GM19328 (cell line): ENCODE measurements around the gene ARHGAP40.

Source experiments
- ATAC-seq: cut with Tn5 transposase; IDR thresholded peaks from one replicate; pipeline ENCODE4 v1.9.1; 2021; ENCODE audit warnings: mild to moderate bottlenecking, moderate library complexity; ENCODE audit not compliant: unreplicated experiment

The ARHGAP40 gene

DNA sequence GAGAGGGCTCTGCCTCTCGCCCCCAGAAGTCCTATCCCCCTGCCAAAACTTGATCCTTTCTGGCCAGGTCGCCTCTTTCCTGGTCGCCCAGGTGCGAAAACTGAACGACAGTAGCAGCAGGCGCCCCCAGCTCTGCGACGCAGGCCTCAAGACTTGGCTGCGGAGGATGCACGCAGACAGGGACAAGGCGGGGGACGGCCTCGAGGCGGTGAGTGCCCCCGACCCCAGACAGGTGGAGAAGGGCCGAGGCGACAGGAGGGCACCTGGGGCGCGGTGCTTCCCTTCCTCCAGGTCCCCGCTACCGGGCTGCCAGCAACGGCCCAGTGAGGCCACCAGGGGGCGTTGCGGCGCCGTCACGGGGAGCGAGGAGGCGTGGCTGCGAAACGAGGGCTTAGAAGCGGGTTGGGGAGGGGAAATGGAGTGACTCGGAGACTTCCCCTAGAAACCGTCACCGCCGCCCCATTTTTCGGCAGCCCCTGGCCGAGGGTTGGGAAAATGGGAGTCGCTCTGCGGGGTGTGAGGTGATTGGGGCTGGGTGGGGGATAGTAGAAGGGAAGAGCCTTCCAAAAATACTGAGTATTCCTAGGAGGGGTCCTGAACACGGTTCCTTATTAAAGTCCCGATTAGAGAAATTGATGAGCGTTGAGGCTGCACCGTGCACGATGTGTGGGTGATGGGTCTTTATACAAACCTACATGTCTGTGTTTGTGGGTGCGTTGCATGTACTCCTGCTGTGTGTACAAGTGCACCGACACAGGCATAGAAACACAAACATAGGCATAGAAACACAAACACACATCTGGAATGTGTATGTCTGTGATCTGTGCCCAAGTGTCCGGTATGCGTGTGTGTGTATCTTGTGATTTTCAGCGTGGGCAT is 44.6 kb downstream of the ARHGAP40 start:
- no peak for ATAC-seq

DNA sequence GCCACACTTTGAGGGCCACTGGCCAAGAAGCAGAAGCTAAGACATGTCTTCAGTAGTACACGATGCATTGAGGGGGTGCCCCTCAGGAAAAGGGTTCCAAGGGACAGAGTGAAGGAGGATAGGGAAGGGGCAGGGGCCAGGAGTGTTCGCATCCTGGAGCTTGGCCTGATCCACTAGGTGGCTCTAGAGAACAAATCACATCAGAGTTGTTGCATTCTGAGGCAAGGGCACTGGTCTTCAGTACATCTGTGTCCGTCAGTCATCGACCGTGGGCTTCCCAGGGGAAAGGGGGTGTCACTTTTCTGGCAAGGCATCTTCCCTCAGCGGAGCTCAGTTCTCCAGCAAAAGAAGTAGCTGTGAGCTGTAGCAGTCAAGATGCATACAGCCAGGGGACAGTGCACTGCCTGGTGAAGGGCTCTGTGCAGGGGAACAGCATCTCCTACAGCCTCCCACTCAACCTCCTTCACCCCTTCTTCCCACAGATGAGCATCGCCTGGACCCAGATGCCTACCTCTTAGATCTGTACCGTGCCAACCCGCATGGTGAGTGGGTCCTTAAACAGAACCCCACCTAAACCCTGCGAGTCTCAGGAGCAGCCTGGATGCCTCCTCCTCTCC is 47.8 kb downstream of the ARHGAP40 start:
- ATAC-seq: no peak

DNA sequence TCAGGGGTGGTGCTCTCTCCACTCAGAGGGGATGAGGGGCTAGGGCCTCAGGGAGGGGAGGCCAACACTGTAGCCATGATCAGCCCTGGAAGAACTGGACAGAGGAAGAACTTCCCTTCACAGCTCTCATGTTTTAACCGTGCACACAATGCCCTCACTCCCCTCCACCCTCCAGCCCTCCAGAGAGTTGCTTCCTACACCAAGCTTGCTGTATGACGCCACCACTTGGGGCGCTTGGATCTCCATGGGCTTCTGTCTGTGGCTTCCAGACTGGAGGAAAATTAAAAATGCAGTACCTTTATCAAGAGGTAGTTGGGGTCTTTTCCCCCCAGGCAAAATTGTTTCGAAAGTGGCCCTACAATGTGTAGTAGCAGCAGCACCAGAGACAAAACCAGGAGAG is 48.4 kb downstream of the ARHGAP40 start:
- no peak for ATAC-seq

DNA sequence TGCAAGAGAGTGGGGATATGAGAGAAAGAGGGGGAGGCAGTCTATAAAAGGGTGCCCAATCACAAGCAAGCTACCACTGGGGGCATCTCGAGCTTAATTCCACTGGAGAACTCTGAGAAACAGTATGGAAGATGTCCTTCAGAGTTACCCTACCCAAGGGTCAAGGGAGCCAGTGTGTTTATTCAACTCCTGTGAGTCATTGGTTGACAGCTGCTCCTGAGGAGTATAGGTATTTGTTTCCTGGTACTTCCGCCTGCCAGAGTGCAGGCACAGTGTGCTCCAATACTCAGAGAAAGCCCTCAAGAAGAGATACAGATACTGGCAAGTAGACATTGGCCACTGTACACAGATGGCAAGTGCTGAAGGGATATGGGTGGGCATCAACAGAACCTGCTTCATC is 49.5 kb downstream of the ARHGAP40 start:
- no peak for ATAC-seq

- ATAC-seq: no peak
Observed at GRCh38 chr20:38651562-38651961, 50.0 kb downstream of the ARHGAP40 start.

DNA sequence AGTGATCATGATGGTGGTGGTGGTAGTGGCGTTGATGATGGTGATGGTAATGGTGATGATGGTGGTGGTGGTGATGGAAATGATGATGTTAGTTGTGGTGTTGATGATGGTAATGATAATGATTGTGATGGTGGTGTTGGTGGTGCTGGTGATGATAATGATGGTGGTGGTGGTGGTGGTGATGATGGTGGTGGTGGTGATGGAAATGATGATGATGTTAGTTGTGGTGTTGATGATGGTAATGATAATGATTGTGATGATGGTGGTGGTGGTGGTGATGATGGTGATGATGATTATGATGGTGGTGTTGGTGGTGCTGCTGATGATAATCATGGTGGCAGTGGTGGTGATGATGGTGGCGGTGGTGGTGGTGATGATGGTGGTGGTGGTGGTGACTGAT is 51.4 kb downstream of the ARHGAP40 start:
- no peak for ATAC-seq

- no peak for ATAC-seq
Observed at GRCh38 chr20:38657390-38657789, 55.8 kb downstream of the ARHGAP40 start.

GRCh38 chr20:38658879-38659596 is 57.4 kb downstream of the ARHGAP40 start:
- ATAC-seq: no peak

DNA sequence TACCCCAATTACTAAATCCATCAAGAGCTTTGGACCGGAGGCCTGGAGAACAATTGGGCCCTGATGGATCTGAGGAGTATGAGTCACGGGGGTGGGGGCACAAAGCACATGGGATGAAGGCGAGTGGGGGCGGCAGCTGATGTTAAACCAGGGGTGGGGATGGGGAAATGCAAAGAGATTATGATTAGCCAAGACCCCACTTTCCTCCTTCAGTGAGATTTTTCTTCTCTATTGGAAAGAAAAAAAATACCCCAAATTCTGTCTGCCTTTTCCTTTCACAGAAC is 57.9 kb downstream of the ARHGAP40 start:
- ATAC-seq: no peak

DNA sequence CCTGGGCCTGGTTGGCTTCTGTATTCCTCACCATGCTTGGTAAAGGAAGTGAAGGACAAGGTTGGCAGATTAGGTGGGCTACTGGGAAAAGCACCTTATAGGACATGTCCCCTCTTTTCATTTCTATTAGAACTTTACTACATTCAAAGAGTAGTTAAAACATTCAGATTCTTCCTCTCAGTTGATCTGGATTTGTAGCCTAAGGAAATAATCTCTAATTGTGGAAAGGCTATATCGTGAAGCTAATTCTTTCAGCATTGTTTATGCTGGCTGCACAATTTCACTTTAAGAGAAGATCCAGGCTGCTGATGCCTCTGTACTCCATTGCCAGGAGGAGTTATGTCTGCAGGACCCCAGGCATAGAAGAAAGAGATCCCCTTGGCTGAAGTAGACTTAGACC is 58.8 kb downstream of the ARHGAP40 start:
- ATAC-seq: no peak

DNA sequence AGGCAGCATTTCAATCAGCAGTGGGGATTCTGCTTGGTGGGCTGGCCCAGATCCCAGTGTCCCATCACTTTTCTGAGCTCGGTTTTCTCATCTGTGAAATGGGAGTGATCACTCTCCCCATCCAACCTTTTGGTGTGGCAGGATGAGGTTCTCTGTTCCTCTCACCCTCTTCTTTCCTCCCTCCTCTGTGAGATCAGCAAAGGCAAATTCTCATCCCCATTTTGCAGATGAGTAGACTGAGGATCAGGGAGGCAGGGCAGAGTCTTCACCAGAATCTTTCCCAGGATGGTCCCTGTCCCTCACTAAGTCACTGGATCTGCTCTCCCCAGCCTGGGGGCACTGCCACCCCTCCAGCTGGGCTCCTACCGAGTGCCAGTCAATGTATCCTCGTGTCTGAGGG is 62.1 kb downstream of the ARHGAP40 start:
- ATAC-seq: no peak

- no peak for ATAC-seq
Observed at GRCh38 chr20:38664284-38664683, 62.7 kb downstream of the ARHGAP40 start.

DNA sequence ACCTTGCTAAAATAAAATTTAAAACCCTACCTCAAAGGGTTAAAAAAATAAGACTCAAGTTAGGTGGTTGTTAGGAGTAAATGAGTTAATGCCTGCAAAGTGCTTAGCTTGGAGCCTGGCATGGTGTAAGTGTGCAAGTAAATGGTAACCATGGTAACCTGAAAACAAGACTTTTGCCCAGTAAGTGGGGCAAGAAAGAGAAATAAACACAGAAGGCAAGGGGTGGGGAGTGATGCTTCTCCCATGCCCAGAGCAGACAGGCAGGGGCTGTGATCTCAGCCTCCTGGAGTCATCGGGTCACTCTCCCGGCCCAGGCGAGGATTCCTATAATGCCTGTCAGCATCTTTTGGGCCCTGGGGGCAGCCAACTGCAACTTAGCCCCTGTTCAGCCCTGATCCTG is 63.5 kb downstream of the ARHGAP40 start:
- ATAC-seq: no peak

- no peak for ATAC-seq
Observed at GRCh38 chr20:38665506-38666285, 64.1 kb downstream of the ARHGAP40 start.

DNA sequence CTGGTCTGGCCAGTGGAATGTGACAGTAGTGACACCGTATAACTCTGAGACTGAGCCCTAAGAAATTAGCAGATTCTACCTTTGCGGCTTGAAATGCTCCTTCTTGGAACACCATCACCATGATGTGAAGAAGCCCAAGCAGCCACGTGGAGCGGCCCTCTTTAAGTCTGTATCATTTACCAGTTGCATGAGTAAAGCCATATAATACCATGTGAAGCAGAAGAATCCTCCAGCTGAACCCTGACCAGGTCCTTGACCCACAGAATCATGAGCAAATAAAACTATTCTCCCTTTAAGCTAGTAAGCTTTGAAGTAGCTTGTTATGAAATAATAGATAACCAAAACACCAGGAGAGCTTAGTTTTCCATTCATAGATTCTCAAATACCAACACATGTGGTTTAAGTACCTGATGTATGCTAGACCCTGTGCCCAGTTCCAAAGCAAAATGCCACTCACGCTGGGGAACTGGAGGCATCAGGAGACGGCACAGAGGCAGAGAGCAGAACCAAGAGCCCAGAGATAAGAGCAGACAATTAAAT is 65.9 kb downstream of the ARHGAP40 start:
- ATAC-seq: no peak

DNA sequence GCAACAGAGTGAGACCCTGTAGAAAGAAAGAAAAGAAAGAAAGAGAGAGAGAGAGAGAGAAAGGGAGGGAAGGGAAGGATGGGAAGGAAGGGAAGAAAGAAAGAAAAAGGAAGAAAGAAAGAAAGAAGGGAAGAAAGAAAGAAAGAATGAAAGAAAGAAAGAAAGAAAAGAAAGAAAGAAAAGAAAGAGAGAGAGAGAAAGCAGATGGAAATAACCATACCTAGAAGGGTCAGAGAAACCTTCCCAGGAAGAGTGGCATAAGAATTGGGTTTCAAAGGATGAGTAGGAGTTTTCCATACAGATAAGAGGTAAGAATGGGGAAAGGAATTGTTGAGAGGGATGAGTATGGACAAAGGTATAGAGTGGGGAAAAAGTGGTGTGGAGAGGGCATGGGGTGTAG is 68.1 kb downstream of the ARHGAP40 start:
- ATAC-seq: no peak

GRCh38 chr20:38670786-38671185 is 69.2 kb downstream of the ARHGAP40 start:
- ATAC-seq: no peak

- no peak for ATAC-seq
Observed at GRCh38 chr20:38671186-38671585, 69.6 kb downstream of the ARHGAP40 start.

DNA sequence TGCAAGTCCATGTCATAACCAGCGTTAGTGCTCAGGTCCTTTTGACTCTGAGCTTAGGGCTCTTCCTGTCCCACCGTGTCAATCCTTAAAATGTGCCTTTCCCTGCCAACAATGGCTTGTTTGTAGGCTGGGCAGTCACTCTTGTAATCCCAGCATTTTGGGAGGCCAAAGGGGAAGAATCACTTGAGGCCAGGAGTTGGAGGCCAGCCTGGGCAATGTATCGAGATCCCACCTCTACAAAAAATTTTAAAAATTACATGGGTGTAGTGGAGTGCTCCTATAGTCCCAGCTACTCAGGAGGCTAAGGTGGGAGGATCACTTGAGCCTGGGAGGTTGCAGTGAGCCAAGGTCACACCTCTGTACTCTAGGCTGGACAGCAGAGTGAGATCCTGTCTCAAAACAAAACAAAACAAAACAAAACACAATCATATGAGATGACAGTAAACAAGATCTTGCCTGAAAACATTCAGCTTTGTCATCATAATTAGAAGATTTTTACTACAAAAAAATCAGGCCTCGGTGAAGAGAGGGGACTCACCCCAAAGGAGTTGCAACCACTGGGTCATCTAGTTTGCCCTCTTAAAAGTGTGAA is 70.2 kb downstream of the ARHGAP40 start:
- ATAC-seq: no peak

DNA sequence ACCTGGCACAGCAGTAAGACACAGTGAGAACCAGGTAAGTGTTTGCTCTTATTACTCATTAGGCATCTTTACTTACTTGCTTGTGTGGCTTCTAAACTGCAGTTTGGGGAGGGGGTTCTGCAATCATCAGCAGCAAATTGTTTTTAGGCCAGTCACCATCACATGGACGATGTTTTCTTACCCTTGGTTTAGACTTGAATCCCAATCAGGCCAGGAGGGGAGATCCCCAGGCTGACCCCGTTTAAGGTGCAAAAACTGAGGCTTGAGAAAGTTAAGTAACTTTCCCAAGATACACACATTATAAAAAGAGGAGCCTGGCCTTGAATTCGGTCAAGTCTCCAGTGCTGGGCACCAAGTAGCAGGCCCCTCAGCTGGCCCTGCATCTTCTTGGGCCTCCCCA is 70.9 kb downstream of the ARHGAP40 start:
- no peak for ATAC-seq

DNA sequence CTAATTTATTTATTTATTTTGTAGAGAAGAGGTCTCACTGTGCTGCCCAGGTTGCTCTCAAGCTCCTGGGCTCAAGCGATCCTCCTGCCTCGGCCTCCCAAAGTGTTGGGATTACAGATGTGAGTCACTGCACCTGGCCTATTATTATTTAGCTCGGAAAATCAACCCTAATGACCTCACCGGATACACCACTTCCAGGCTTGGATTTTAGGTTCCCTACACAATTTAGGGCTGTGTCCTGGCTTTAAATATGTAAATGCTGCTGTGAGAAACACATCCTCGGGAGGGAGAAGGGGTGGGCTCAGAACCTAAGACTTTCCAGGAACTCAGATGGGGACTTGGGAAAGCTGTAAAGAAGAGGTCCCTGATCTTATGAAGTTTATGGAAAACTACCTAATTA is 71.7 kb downstream of the ARHGAP40 start:
- no peak for ATAC-seq
